WTC11 (cell line): ENCODE measurements around the gene SCO2. TPM values are rescaled to one million over a fixed set of nuclear protein-coding genes. Genes with fewer than 3 reads are reported as not detected.

Experiments used
- ATAC-seq: fragments of 200-7000 bp; cut with Tn5 transposase; 2 replicates; pipeline ENCODE4 v1.10.0; 2021; ENCODE audit warnings: mild to moderate bottlenecking, moderate library complexity
- CTCF ChIA-PET: fragments of 300-600 bp; sonication (Branson Sonifier 250); formaldehyde crosslinking; loops from one replicate; lab custom pipeline; 2021; ENCODE audit warnings: antibody characterized with exemption; lab: Charles Lee
- POLR2A ChIA-PET: fragments of 350-600 bp; sonication (Branson Sonifier 250); formaldehyde crosslinking; loops from one replicate; lab custom pipeline; 2021; ENCODE audit warnings: antibody characterized with exemption; lab: Charles Lee
- DNase-seq: peaks from one replicate; pipeline ENCODE4 v3.0.0; 2021; ENCODE audit warnings: low spot score
- H3K27ac Mint-ChIP-seq: 2 replicates; pipeline ENCODE4 v1.8.0; 2021; ENCODE audit warnings: mixed read lengths
- H3K27me3 Mint-ChIP-seq: 2 replicates; pipeline ENCODE4 v1.8.0; 2021; ENCODE audit warnings: low read depth, mild to moderate bottlenecking, moderate library complexity, mixed read lengths
- H3K36me3 Mint-ChIP-seq: 2 replicates; pipeline ENCODE4 v1.8.0; 2021; ENCODE audit warnings: mixed read lengths
- H3K4me1 Mint-ChIP-seq: 2 replicates; pipeline ENCODE4 v1.8.0; 2022; ENCODE audit warnings: mixed read lengths
- H3K4me3 Mint-ChIP-seq: 2 replicates; pipeline ENCODE4 v1.8.0; 2021; ENCODE audit warnings: mild to moderate bottlenecking, moderate library complexity, mixed read lengths
- H3K9me3 Mint-ChIP-seq: 2 replicates; pipeline ENCODE4 v1.8.0; 2021; ENCODE audit warnings: mixed read lengths
- AR ChIP-seq: fragments of 250-450 bp; sonication (Bioruptor Pico); IDR thresholded peaks from 2 replicates; pipeline ENCODE4 v1.9.0; 2021; ENCODE audit warnings: mild to moderate bottlenecking
- CREM ChIP-seq: sonication (generic); formaldehyde crosslinking; IDR thresholded peaks from 2 replicates; pipeline ENCODE4 v1.8.1; 2022; ENCODE audit warnings: mild to moderate bottlenecking, missing genetic modification reagents, moderate library complexity
- E2F1 ChIP-seq: sonication (generic); formaldehyde crosslinking; IDR thresholded peaks from 2 replicates; pipeline ENCODE4 v1.8.0; 2022; ENCODE audit warnings: mild to moderate bottlenecking, missing genetic modification reagents
- FOXP1 ChIP-seq: sonication (generic); formaldehyde crosslinking; IDR thresholded peaks from 2 replicates; pipeline ENCODE4 v1.8.0; 2022; ENCODE audit warnings: missing genetic modification reagents, mild to moderate bottlenecking, moderate library complexity, borderline replicate concordance
- FOXP4 ChIP-seq: sonication (generic); formaldehyde crosslinking; IDR thresholded peaks from 2 replicates; pipeline ENCODE4 v1.8.0; 2022; ENCODE audit warnings: mild to moderate bottlenecking, missing genetic modification reagents
- GABPB1 ChIP-seq: sonication (generic); formaldehyde crosslinking; IDR thresholded peaks from 2 replicates; pipeline ENCODE4 v1.8.1; 2023; ENCODE audit warnings: mild to moderate bottlenecking, missing genetic modification reagents
- HMGXB4 ChIP-seq: sonication (generic); formaldehyde crosslinking; IDR thresholded peaks from 2 replicates; pipeline ENCODE4 v1.8.1; 2023; ENCODE audit warnings: mild to moderate bottlenecking, moderate library complexity, missing genetic modification reagents
- MAX ChIP-seq: sonication (generic); formaldehyde crosslinking; IDR thresholded peaks from 2 replicates; pipeline ENCODE4 v1.8.0; 2022; ENCODE audit warnings: mild to moderate bottlenecking, missing genetic modification reagents
- MXD4 ChIP-seq: fragments of 250-450 bp; sonication (Bioruptor Pico); IDR thresholded peaks from 2 replicates; pipeline ENCODE4 v1.8.0; 2021; ENCODE audit warnings: mild to moderate bottlenecking, moderate library complexity, borderline replicate concordance
- MYBL2 ChIP-seq: sonication (generic); formaldehyde crosslinking; IDR thresholded peaks from 2 replicates; pipeline ENCODE4 v1.8.1; 2023; ENCODE audit warnings: mild to moderate bottlenecking, moderate library complexity, missing genetic modification reagents
- NFATC4 ChIP-seq: fragments of 250-450 bp; sonication (Bioruptor Pico); IDR thresholded peaks from 2 replicates; pipeline ENCODE4 v1.9.0; 2021; ENCODE audit warnings: mild to moderate bottlenecking
- NFE2L1 ChIP-seq: sonication (generic); formaldehyde crosslinking; IDR thresholded peaks from 2 replicates; pipeline ENCODE4 v1.8.1; 2023; ENCODE audit warnings: missing genetic modification reagents
- NR2C2 ChIP-seq: sonication (generic); formaldehyde crosslinking; IDR thresholded peaks from 2 replicates; pipeline ENCODE4 v1.8.0; 2022; ENCODE audit warnings: mild to moderate bottlenecking, missing genetic modification reagents
- NR3C1 ChIP-seq: sonication (generic); formaldehyde crosslinking; conservative IDR thresholded peaks from 2 replicates; pipeline ENCODE4 v1.8.1; 2023; ENCODE audit warnings: low read depth, mild to moderate bottlenecking, missing genetic modification reagents
- RELA ChIP-seq: sonication (generic); formaldehyde crosslinking; IDR thresholded peaks from 2 replicates; pipeline ENCODE4 v1.8.1; 2022; ENCODE audit warnings: missing genetic modification reagents, mild to moderate bottlenecking, borderline replicate concordance
- SMAD3 ChIP-seq: sonication (generic); formaldehyde crosslinking; IDR thresholded peaks from 2 replicates; pipeline ENCODE4 v1.8.0; 2022; ENCODE audit warnings: missing genetic modification reagents, mild to moderate bottlenecking, borderline replicate concordance
- SOX15 ChIP-seq: fragments of 250-450 bp; sonication (Bioruptor Pico); IDR thresholded peaks from 2 replicates; pipeline ENCODE4 v1.9.0; 2021; ENCODE audit warnings: mild to moderate bottlenecking
- TEAD1 ChIP-seq: sonication (generic); formaldehyde crosslinking; IDR thresholded peaks from 2 replicates; pipeline ENCODE4 v1.8.0; 2022; ENCODE audit warnings: mild to moderate bottlenecking, missing genetic modification reagents
- ZNF219 ChIP-seq: sonication (generic); formaldehyde crosslinking; IDR thresholded peaks from 2 replicates; pipeline ENCODE4 v1.8.0; 2023; ENCODE audit warnings: missing genetic modification reagents, mild to moderate bottlenecking, borderline replicate concordance
- ZNF281 ChIP-seq: sonication (generic); formaldehyde crosslinking; IDR thresholded peaks from 2 replicates; pipeline ENCODE4 v1.8.0; 2023; ENCODE audit warnings: mild to moderate bottlenecking, missing genetic modification reagents
- ZNF416 ChIP-seq: fragments of 250-450 bp; sonication (Bioruptor Pico); IDR thresholded peaks from 2 replicates; pipeline ENCODE4 v1.9.0; 2021; ENCODE audit warnings: mild to moderate bottlenecking, inconsistent platforms
- total RNA-seq: library from RNA; stranded (reverse); gene quantifications from 3 replicates; pipeline ENCODE4 v1.2.3, GENCODE V29; 2021

SCO2 gene
- total RNA-seq, 1 experiment from 2014 or later, result not detected

GRCh38 chr22:50513175-50513574 is 12.2 kb downstream of the SCO2 start (continued):
- no peak for TF ChIP-seq HMGXB4 (CRISPR knock-in tag)
- no peak for TF ChIP-seq SMAD3 (CRISPR knock-in tag)
- TF ChIP-seq ZNF416 (CRISPR knock-in tag), result no peak

- ATAC-seq, result no peak
- H3K9me3 Mint-ChIP-seq, result no peaks in the 10 kb centered on the region
- DNase-seq, result no peak
- H3K4me3 Mint-ChIP-seq, result peak overlapping the region; percentile 93
- TF ChIP-seq MXD4 (CRISPR knock-in tag) (no peak), NR3C1 (no peak)
- H3K27me3 Mint-ChIP-seq, result no peaks in the 10 kb centered on the region
- ChIA-PET POLR2A (no interaction called here), CTCF (interaction anchor here (1.3 to 3.0 kb wide), 3 partner anchors 17 to 54 kb away, joined by 4 to 60 read pairs (median 16); partner anchors contain the start of genes SCO2 and SYCE3)
- H3K4me1 Mint-ChIP-seq, result peaks cover 10% of the 10 kb centered on the region
- no peaks in the 10 kb centered on the region for H3K36me3 Mint-ChIP-seq
- peak overlapping the region; percentile 98 for H3K27ac Mint-ChIP-seq
Measured at GRCh38 chr22:50508897-50509296, 16.5 kb downstream of the SCO2 start.

- peak within 1 kb of the TSS; percentile 93 for H3K4me3 Mint-ChIP-seq
- DNase-seq (peak; percentile 97), ATAC-seq (peak; percentile 75)
- H3K27ac Mint-ChIP-seq, result peak within 1 kb of the TSS; percentile 98
- H3K4me1 Mint-ChIP-seq, result peaks cover 10% of the 10 kb centered on the region
- ChIA-PET POLR2A (interaction anchor here (0.7 to 1.3 kb wide), 3 partner anchors 17 to 75 kb away, joined by 3 to 13 read pairs (median 6); partner anchors contain the start of genes CHKB and SCO2), CTCF (interaction anchor here (0.6 to 3.0 kb wide), 22 partner anchors 11 to 449 kb away, joined by 3 to 60 read pairs (median 4); partner anchors contain the start of genes ARSA, SCO2 and SYCE3)
- H3K27me3 Mint-ChIP-seq, result no peaks in the 10 kb centered on the region
- no peaks in the 10 kb centered on the region for H3K9me3 Mint-ChIP-seq
- no peaks in the 10 kb centered on the region for H3K36me3 Mint-ChIP-seq
- TF ChIP-seq SOX15 (CRISPR knock-in tag), result no peak
- peak; percentile 97 for TF ChIP-seq CREM
- TF ChIP-seq TEAD1 (CRISPR knock-in tag), result peak; percentile 78; the same call in 1 of the 2 replicates
- TF ChIP-seq AR (CRISPR knock-in tag), result no peak
- TF ChIP-seq SMAD3 (CRISPR knock-in tag), result 0 out of 2 replicates have a peak, but pooled peaks have one; percentile 43
- peak; percentile 76; the same call in 1 of the 2 replicates for TF ChIP-seq MYBL2 (CRISPR knock-in tag)
- TF ChIP-seq FOXP1 (CRISPR knock-in tag), result peak; percentile 74; the same call in 1 of the 2 replicates
- TF ChIP-seq FOXP4, result no peak
- TF ChIP-seq ZNF219 (CRISPR knock-in tag), result no peak
- peak; percentile 89 for TF ChIP-seq NFE2L1 (CRISPR knock-in tag)
- TF ChIP-seq E2F1 (CRISPR knock-in tag), result peak; percentile 61; the same call in 1 of the 2 replicates
- TF ChIP-seq ZNF281 (CRISPR knock-in tag), result no peak
- peak; percentile 82 for TF ChIP-seq GABPB1 (CRISPR knock-in tag)
- no peak for TF ChIP-seq RELA
- no peak for TF ChIP-seq NR2C2
- peak; percentile 47; the same call in 1 of the 2 replicates for TF ChIP-seq MAX (CRISPR knock-in tag)
- TF ChIP-seq NFATC4 (CRISPR knock-in tag), result no peak
Measured at GRCh38 chr22:50507991-50508884, 17.2 kb downstream of the SCO2 start, which contains the start of gene NCAPH2. TSS of gene NCAPH2 (plus strand) at chr22:50508224. CDS start at chr22:50508338, 114 bp downstream.
